CD4-positive, alpha-beta T cell treated with Interleukin-17A for 1 hour (primary cell): ENCODE data around the gene PRSS21.

Experiments
- DNase-seq: peaks from one replicate; pipeline ENCODE4 v3.0.0-alpha.2; 2020

PRSS21 gene

GRCh38 chr16:2846511-2847310 lies 29.7 kb downstream of the PRSS21 start:
- no peak for DNase-seq

- no peak for DNase-seq
Observed at GRCh38 chr16:2848933-2849725, 32.1 kb downstream of the PRSS21 start.

- no peak for DNase-seq
Observed at GRCh38 chr16:2852003-2852730, 35.1 kb downstream of the PRSS21 start.

- DNase-seq = no peak
Observed at GRCh38 chr16:2852731-2853507, 35.9 kb downstream of the PRSS21 start.

- no peak for DNase-seq
Observed at GRCh38 chr16:2853531-2854073, 36.6 kb downstream of the PRSS21 start.

GRCh38 chr16:2854700-2855309 lies 37.8 kb downstream of the PRSS21 start:
- no peak for DNase-seq

GRCh38 chr16:2855536-2855935 lies 38.5 kb downstream of the PRSS21 start:
- DNase-seq = no peak

GRCh38 chr16:2856061-2856670 lies 39.1 kb downstream of the PRSS21 start:
- peak; percentile 35 for DNase-seq

- DNase-seq = no peak
Observed at GRCh38 chr16:2856686-2857450, 39.8 kb downstream of the PRSS21 start.

- no peak for DNase-seq
Observed at GRCh38 chr16:2857451-2858244, 40.6 kb downstream of the PRSS21 start, which contains the start of gene PRSS22. Gene PRSS22, minus strand, starts transcription at chr16:2858170. Its CDS starts 66 bp downstream, at chr16:2858104.

GRCh38 chr16:2858245-2859025 lies 41.4 kb downstream of the PRSS21 start:
- DNase-seq = no peak

- no peak for DNase-seq
Observed at GRCh38 chr16:2859686-2860265, 42.7 kb downstream of the PRSS21 start.

- DNase-seq = no peak
Observed at GRCh38 chr16:2860826-2861567, 44.0 kb downstream of the PRSS21 start.

- no peak for DNase-seq
Observed at GRCh38 chr16:2865651-2866050, 48.6 kb downstream of the PRSS21 start.

GRCh38 chr16:2866431-2866830 lies 49.4 kb downstream of the PRSS21 start:
- DNase-seq = no peak

GRCh38 chr16:2867661-2867986 lies 50.6 kb downstream of the PRSS21 start:
- no peak for DNase-seq

- peak; percentile 97 for DNase-seq
Observed at GRCh38 chr16:2867987-2868789, 51.2 kb downstream of the PRSS21 start.
